ENCODE results near the gene STK24. TPM values are rescaled to one million over a fixed set of nuclear protein-coding genes. Genes with fewer than 3 reads are reported as not detected.

STK24 gene
- polyA plus RNA-seq, 3 donors: 14.2 to 59.8 (median 28.9) TPM

DNA sequence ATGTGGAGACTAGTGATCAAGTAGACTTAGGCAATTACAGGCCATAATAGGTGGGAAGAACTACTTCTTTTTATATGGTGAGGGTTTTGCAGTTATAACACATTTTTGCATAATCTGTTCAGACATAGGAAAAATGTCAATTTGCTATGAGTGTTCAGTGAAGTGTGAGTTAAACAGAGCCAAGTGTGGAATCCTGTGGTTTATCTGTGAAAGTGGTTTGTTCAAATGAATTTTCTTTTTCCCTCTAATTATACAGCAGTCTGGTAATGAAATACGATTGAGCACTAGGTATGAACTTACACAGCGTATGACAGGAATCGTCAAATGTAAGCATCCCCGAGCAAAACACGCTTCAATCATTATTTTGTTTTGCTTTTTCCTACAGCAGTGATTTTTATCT is 178.3 kb downstream of the STK24 start:
- Mint-ChIP-seq H3K36me3 (no peaks in the 10 kb centered on the region), H3K4me3 (no peak overlapping the region), H3K4me1 (no peaks in the 10 kb centered on the region), H3K9me3 (no peaks in the 10 kb centered on the region), H3K27ac (no peak overlapping the region), H3K27me3 (ENCODE audit: low read depth in 3 of 3) (peaks cover 2 to 5% (median 3%) of the 10 kb centered on the region in 3 donors)
- H3K9ac ChIP-seq (ENCODE audit: insufficient read depth, low read length, poor library complexity, severe bottlenecking): no peak overlapping the region
- H3K36me3 ChIP-seq (replicated peaks in 1 of 2; ENCODE audit: control insufficient read depth in 1 of 2, insufficient read depth in 2 of 2, low read length in 2 of 2): no peaks in the 10 kb centered on the region
- no peak for DNase-seq
- no peak overlapping the region for H3K4me3 ChIP-seq (replicated peaks in 1 of 3; ENCODE audit: low read depth in 2 of 3, low read length in 3 of 3)
- no peak overlapping the region for H2AFZ ChIP-seq (ENCODE audit: insufficient read depth, low read depth, low read length, poor library complexity, severe bottlenecking)
- H4K20me1 ChIP-seq (ENCODE audit: insufficient read depth, low read length): no peaks in the 10 kb centered on the region
- no peak overlapping the region for H3K4me2 ChIP-seq (replicated peaks; ENCODE audit: extremely low read depth, low read length, poor library complexity, severe bottlenecking)
- no peaks in the 10 kb centered on the region for H3K9me3 ChIP-seq (replicated peaks in 1 of 2; ENCODE audit: control insufficient read depth in 1 of 2, insufficient read depth in 1 of 2, low read length in 2 of 2)
- no peaks in the 10 kb centered on the region for H3K27me3 ChIP-seq (ENCODE audit: control insufficient read depth in 2 of 2, insufficient read depth in 2 of 2, low read length in 2 of 2)
- intact Hi-C loops (cut with micrococcal nuclease): no loop called here
- H3K27ac ChIP-seq (ENCODE audit: low read depth in 1 of 2, low read length in 2 of 2): no peak overlapping the region
- TF ChIP-seq, protein P1, sequence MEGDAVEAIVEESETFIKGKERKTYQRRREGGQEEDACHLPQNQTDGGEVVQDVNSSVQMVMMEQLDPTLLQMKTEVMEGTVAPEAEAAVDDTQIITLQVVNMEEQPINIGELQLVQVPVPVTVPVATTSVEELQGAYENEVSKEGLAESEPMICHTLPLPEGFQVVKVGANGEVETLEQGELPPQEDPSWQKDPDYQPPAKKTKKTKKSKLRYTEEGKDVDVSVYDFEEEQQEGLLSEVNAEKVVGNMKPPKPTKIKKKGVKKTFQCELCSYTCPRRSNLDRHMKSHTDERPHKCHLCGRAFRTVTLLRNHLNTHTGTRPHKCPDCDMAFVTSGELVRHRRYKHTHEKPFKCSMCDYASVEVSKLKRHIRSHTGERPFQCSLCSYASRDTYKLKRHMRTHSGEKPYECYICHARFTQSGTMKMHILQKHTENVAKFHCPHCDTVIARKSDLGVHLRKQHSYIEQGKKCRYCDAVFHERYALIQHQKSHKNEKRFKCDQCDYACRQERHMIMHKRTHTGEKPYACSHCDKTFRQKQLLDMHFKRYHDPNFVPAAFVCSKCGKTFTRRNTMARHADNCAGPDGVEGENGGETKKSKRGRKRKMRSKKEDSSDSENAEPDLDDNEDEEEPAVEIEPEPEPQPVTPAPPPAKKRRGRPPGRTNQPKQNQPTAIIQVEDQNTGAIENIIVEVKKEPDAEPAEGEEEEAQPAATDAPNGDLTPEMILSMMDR (IDR thresholded peaks at IDR 0.05): no peak
- WGBS (ENCODE audit: insufficient coverage): no CpG with 5 or more reads among the region's 5 CpGs
- H3K4me1 ChIP-seq (ENCODE audit: control insufficient read depth in 1 of 2, insufficient read depth in 2 of 2, low read length in 2 of 2): no peaks in the 10 kb centered on the region
- no peaks in the 10 kb centered on the region for H3K79me2 ChIP-seq (ENCODE audit: insufficient read depth, low read length)

DNA sequence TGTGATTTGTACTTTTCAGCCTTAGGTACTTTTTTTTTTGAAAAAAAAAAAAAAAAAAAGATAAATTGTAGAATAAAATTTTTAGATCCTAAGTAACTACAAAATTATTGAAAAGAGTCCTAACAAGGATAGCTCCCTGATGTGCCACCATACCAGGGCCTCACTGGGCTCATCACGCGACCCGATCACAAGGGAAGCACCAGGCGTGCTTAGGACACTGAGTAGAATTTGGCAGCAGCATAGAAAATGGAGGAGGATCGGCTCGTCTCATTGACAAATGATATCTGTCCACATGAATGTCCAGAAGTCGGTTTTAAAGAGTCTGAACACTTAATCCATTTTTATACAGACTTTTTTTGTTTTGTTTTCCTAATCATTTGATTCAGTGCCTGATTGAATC is 179.0 kb downstream of the STK24 start:
- peaks cover 2 to 5% (median 3%) of the 10 kb centered on the region in 3 donors for H3K27me3 Mint-ChIP-seq (ENCODE audit: low read depth in 3 of 3)
- Histone ChIP-seq H3K79me2 (ENCODE audit: insufficient read depth, low read length) (no peaks in the 10 kb centered on the region), H2AFZ (ENCODE audit: insufficient read depth, low read depth, low read length, poor library complexity, severe bottlenecking) (no peak overlapping the region), H4K20me1 (ENCODE audit: insufficient read depth, low read length) (no peaks in the 10 kb centered on the region), H3K4me1 (ENCODE audit: control insufficient read depth in 1 of 2, insufficient read depth in 2 of 2, low read length in 2 of 2) (no peaks in the 10 kb centered on the region), H3K36me3 (replicated peaks in 1 of 2; ENCODE audit: control insufficient read depth in 1 of 2, insufficient read depth in 2 of 2, low read length in 2 of 2) (no peaks in the 10 kb centered on the region), H3K9ac (ENCODE audit: insufficient read depth, low read length, poor library complexity, severe bottlenecking) (no peak overlapping the region), H3K4me2 (replicated peaks; ENCODE audit: extremely low read depth, low read length, poor library complexity, severe bottlenecking) (no peak overlapping the region), H3K4me3 (replicated peaks in 1 of 3; ENCODE audit: low read depth in 2 of 3, low read length in 3 of 3) (no peak overlapping the region), H3K27me3 (ENCODE audit: control insufficient read depth in 2 of 2, insufficient read depth in 2 of 2, low read length in 2 of 2) (no peaks in the 10 kb centered on the region), H3K27ac (ENCODE audit: low read depth in 1 of 2, low read length in 2 of 2) (no peak overlapping the region), H3K9me3 (replicated peaks in 1 of 2; ENCODE audit: control insufficient read depth in 1 of 2, insufficient read depth in 1 of 2, low read length in 2 of 2) (no peaks in the 10 kb centered on the region)
- H3K4me1 Mint-ChIP-seq: no peaks in the 10 kb centered on the region
- TF ChIP-seq, protein P1 (IDR thresholded peaks at IDR 0.05): no peak
- no peaks in the 10 kb centered on the region for H3K36me3 Mint-ChIP-seq
- no peak overlapping the region for H3K4me3 Mint-ChIP-seq
- WGBS (ENCODE audit: insufficient coverage): 100% methylated on average over 2 of the region's 7 CpGs
- no peaks in the 10 kb centered on the region for H3K9me3 Mint-ChIP-seq
- no peak for DNase-seq
- intact Hi-C loops (cut with micrococcal nuclease): no loop called here
- no peak overlapping the region for H3K27ac Mint-ChIP-seq
